ENCODE results near the gene DIS3L2. TPM values are rescaled to one million over a fixed set of nuclear protein-coding genes. Genes with fewer than 3 reads are reported as not detected.

The DIS3L2 gene
- total RNA-seq, 1 donor from 2014 or later = 53.6 TPM

DNA sequence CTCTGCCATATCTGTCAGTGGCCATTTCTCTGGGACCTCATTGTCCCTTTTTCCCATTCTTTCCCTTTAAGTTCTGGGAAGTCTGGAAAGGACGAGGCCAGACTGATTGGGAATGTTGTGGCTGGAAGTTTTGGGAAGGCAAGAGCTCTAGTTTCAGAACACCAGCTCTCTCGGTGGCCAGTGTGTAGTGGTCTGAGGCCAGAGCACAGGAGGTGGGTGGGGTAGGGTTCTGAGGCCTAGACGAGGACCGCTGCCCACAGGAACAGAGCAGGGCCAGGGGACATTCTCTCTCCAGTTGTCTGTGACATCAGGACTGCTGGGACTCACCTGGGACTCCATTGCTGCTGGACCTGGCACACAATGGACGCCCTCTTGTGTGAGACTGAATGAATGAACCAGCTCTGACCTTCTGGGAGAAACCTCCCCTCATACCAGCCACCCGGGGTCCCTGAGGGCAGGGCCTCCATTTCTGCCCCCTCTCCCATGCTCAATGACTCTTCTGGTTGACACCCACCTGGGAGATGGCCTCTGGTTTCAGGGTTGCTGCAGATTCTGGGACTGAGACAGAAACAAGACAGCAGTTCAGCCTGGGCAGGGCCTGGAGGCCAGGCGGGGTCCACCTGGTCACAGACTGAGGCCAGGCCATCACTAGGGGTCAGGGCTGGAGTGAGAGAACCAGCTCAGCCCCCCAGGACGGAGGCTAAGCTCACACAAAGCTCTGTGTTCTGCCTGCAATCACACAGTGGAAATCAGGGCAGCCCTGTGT, 26.9 kb upstream of the DIS3L2 start:
- no peaks in the 10 kb centered on the region for H3K9me3 Mint-ChIP-seq
- H3K4me1 Mint-ChIP-seq (ENCODE audit: unreplicated experiment) = no peaks in the 10 kb centered on the region
- H3K4me3 Mint-ChIP-seq = no peak overlapping the region
- no peak overlapping the region for H3K27ac Mint-ChIP-seq
- no peaks in the 10 kb centered on the region for H3K36me3 Mint-ChIP-seq
- DNase-seq (ENCODE audit: extremely low spot score, unreplicated experiment) = peak; percentile 44
- H3K27me3 Mint-ChIP-seq = peaks cover 23% of the 10 kb centered on the region
- TF ChIP-seq, protein P1, sequence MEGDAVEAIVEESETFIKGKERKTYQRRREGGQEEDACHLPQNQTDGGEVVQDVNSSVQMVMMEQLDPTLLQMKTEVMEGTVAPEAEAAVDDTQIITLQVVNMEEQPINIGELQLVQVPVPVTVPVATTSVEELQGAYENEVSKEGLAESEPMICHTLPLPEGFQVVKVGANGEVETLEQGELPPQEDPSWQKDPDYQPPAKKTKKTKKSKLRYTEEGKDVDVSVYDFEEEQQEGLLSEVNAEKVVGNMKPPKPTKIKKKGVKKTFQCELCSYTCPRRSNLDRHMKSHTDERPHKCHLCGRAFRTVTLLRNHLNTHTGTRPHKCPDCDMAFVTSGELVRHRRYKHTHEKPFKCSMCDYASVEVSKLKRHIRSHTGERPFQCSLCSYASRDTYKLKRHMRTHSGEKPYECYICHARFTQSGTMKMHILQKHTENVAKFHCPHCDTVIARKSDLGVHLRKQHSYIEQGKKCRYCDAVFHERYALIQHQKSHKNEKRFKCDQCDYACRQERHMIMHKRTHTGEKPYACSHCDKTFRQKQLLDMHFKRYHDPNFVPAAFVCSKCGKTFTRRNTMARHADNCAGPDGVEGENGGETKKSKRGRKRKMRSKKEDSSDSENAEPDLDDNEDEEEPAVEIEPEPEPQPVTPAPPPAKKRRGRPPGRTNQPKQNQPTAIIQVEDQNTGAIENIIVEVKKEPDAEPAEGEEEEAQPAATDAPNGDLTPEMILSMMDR (conservative IDR thresholded peaks at IDR 0.05) = no peak

- Mint-ChIP-seq H3K27ac (no peak overlapping the region), H3K9me3 (no peaks in the 10 kb centered on the region), H3K36me3 (no peaks in the 10 kb centered on the region), H3K4me3 (no peak overlapping the region), H3K27me3 (peaks cover 20% of the 10 kb centered on the region), H3K4me1 (ENCODE audit: unreplicated experiment) (no peaks in the 10 kb centered on the region)
- TF ChIP-seq, protein P1 (conservative IDR thresholded peaks at IDR 0.05) = no peak
- DNase-seq (ENCODE audit: extremely low spot score, unreplicated experiment) = peak; percentile 60
Observed at GRCh38 chr2:231935207-231935524, 26.3 kb upstream of the DIS3L2 start.

- no peak for DNase-seq (ENCODE audit: extremely low spot score, unreplicated experiment)
- Mint-ChIP-seq H3K27ac (no peak overlapping the region), H3K4me1 (ENCODE audit: unreplicated experiment) (no peaks in the 10 kb centered on the region), H3K4me3 (no peak overlapping the region), H3K27me3 (peaks cover 13% of the 10 kb centered on the region), H3K36me3 (no peaks in the 10 kb centered on the region), H3K9me3 (no peaks in the 10 kb centered on the region)
- TF ChIP-seq, protein P1 (conservative IDR thresholded peaks at IDR 0.05) = no peak
Observed at GRCh38 chr2:231935815-231936214, 25.7 kb upstream of the DIS3L2 start.

GRCh38 chr2:231936491-231936890, 25.0 kb upstream of the DIS3L2 start:
- peaks cover 8% of the 10 kb centered on the region for H3K27me3 Mint-ChIP-seq
- no peaks in the 10 kb centered on the region for H3K9me3 Mint-ChIP-seq
- no peak overlapping the region for H3K4me3 Mint-ChIP-seq
- no peak overlapping the region for H3K27ac Mint-ChIP-seq
- no peaks in the 10 kb centered on the region for H3K4me1 Mint-ChIP-seq (ENCODE audit: unreplicated experiment)
- DNase-seq (ENCODE audit: extremely low spot score, unreplicated experiment) = peak; percentile 15
- TF ChIP-seq, protein P1 (conservative IDR thresholded peaks at IDR 0.05) = no peak
- H3K36me3 Mint-ChIP-seq = no peaks in the 10 kb centered on the region

- Mint-ChIP-seq H3K4me1 (ENCODE audit: unreplicated experiment) (no peaks in the 10 kb centered on the region), H3K27ac (no peak overlapping the region), H3K9me3 (no peaks in the 10 kb centered on the region), H3K4me3 (no peak overlapping the region), H3K27me3 (peaks cover 4% of the 10 kb centered on the region), H3K36me3 (no peaks in the 10 kb centered on the region)
- DNase-seq (ENCODE audit: extremely low spot score, unreplicated experiment) = peak; percentile 6
- TF ChIP-seq, protein P1 (conservative IDR thresholded peaks at IDR 0.05) = no peak
Observed at GRCh38 chr2:231937057-231937456, 24.5 kb upstream of the DIS3L2 start.

Measured in type B pancreatic cell (in vitro differentiated cells).